GM10847 (cell line): ENCODE data around the gene TUBGCP5.

Source experiments
- POLR2A ChIP-seq: IDR thresholded peaks from 2 replicates; pipeline ENCODE4 v1.6.1; 2011; ENCODE audit not compliant: insufficient read length; ENCODE audit errors: extremely low read depth

The TUBGCP5 gene

DNA sequence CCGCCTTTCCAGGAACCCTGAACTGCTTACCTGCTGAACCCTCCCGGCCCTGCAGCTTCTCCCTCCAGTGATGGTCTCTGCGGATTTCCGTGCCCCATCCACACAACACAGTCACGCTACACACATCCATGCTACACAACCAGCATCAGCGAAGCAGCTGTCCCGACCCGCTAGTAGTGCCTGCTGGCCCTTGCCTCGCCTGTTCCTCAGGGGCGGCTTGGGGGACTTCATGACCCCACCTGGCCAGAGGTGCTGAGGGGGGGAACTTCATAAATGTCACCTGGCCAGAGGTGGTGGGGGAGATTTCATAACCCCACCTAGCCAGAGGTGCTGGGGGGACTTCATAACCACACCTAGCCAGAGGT, 530 bp upstream of the TUBGCP5 start:
- no peak for TF ChIP-seq POLR2A

DNA sequence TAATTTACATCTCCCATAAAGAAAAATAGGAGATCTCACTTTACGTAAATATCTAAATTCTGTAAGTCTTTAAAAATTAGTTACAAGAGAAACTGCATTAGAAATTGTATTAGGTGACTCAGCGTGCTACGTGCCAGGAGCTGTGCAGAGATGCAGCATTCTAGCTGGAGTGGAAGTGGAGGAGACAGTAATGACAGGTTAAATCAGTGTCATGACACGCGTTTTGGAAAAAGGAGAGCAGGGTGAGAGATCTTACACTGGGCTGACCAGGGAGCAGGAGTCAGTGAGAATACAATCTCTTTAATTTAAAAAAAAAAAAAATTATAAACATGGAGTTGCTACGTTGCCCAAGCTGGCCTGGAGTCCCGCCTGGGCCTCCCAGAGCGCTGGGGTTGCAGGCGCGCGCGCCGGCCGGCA, 635 bp downstream of the TUBGCP5 start:
- no peak for TF ChIP-seq POLR2A

DNA sequence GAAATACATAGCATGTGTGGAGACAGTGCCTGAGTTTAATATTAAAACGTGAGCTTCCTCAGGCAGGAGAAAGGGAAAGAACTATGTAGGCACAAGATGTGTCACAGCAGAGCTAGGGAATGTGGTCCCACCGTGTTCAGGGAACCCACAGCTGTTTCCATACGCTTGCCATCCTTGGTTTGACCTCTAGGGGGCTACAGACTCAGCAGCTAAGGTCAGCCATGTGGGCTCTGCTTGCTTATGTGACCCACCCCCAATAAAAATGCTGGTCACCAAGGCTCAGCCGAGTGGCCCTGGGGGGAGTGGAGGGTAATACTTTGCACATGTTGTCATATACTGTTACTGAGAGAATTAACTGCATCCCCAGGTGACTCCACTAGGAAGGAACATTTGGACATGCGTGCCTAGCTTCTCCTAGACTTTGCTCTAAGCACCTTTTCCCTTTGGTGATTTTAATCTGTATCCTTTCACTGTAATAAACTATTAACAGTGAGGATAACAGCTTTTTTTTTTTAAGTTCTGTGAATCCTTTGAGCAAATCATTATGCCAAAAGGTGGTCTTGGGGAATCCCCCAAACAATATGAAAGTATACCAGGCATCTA, 3.3 kb downstream of the TUBGCP5 start:
- TF ChIP-seq POLR2A, result no peak

DNA sequence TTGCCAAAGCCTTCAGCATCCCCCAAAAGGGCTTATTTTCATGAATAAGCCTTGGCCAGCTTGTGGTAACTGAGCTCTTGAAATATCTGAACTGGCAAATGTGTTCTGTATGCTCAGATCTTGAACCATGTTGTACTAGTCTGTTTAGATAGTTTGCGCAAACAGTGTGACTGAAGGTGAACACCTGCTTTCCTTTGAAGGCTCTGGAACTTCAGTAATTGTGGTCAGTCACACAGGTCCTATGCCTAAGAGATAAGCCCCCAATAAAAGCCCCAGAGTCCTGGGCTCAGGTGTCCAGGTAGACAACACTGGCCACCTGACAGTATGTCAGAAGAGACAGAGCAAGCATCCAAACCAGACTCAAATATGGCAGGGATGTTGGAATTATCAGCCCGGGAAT, 5.4 kb downstream of the TUBGCP5 start:
- no peak for TF ChIP-seq POLR2A

DNA sequence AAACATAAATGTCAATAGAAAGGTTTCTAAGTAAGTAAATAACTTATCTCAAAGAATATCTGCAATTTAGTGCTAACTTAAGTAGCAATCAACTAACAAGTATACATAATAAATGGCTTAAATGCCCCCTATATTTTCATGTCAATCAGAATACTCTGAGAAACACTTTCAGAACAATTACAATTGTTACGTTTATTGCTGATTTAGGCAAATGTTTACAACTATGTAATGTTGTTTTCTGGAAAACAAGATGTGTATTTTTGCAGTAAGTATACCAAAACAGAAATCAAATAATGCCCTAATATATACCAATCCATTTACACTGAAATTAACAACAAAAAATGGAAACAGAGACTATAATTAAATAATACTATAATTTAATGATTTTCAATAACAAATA, 13.2 kb downstream of the TUBGCP5 start:
- TF ChIP-seq POLR2A, result no peak

DNA sequence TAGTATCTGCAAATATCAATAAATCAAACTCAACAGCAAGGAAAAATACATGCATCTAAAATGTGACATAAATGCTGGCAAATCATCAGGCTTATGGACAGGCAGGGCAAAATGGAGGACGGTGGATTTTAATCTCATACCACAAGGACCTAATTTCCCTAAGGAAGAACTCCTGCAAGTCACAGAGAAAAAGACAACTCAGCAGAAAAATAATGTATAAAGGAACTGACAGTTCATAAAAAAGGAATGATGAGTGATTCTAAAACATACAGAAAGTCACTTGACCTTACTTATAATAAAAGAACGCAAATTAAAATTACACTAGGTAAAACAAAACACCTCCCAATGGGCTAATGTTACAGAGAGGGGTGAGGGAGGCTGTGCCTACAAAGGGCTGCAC, 17.2 kb downstream of the TUBGCP5 start:
- no peak for TF ChIP-seq POLR2A

DNA sequence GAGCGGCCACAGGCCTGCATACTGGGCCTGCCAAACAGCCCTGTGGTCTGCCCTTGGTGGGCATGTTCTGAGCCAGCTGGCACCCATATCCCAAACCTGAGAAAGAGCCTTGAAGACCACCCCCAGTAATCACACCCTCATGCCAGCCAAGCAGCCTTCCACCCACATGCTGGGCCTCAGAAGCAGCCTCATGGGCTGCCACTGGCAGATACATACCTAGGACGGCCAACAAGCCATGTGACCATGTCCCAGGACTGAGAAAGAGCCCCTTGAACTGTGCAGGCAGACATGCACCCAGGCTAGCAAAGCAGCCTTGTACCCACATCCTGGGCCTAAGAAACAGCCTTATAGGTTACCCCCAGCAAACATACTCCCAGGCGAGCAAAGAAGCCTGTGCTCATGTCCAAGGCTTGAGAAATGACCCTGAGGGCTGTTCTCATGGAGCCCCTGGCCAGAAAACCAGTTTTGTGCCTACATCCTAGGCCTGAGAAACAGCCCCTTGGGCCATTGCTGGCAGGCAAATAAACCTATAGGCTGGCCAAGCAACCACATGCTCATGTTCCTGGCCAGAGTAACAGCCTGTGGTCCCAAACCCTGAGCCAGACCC, 24.9 kb downstream of the TUBGCP5 start:
- TF ChIP-seq POLR2A, result no peak

DNA sequence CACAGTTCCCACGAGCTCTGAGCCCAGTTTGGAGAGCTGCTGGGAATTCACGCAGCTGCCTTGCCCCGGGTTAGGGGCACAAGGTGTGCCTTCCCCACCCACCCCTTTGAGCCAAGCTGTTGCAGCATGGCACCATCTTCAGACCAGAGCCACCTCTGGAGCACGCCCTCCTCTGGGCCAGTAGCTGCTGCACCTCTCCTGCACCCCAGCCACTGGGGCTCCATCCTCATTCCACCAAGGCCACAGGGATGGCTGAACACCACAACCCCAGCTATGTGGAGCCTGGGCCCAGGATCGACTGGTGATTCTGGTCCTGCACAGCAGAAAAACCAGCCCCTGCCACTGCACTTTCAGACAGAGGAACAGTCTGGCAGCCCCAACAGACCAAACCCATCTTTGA, 25.7 kb downstream of the TUBGCP5 start:
- no peak for TF ChIP-seq POLR2A

DNA sequence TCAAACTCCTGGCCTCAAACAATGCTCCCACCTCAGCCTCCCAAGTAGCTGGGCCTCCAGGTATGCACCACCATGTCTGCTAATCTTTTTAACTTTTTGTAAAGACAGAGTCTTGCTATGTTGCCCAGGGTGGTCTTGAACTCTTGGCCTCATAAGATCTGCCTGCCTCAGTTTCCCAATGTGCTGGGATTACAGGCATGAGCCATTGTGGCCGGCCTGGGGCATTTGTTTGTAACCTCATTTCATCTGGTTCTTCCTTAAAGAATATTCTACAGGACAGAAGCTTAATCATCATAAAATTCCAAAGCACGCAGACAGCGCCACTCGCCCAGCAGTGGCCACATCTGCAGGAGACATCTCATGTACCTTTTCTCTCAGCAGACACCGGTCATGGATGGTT, 35.6 kb downstream of the TUBGCP5 start:
- TF ChIP-seq POLR2A, result no peak

DNA sequence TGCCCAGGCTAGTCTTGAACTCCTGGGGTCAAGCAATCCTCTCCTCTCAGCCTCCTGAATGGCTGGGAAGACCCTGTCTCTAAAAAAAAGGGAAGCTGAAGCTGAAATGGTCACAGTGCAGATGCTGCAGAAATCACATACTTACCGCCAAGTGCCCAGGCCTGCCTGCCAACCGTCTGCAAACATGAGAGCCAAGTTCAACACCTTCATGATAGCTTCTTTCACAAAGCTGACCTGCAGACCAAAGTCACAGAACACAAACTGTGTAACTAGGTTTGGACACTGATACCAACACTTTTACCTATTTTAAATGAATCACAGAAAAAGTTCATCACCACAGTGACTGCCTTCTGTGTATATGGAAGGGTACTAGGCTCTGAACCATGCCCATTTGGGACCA, 36.4 kb downstream of the TUBGCP5 start:
- no peak for TF ChIP-seq POLR2A

DNA sequence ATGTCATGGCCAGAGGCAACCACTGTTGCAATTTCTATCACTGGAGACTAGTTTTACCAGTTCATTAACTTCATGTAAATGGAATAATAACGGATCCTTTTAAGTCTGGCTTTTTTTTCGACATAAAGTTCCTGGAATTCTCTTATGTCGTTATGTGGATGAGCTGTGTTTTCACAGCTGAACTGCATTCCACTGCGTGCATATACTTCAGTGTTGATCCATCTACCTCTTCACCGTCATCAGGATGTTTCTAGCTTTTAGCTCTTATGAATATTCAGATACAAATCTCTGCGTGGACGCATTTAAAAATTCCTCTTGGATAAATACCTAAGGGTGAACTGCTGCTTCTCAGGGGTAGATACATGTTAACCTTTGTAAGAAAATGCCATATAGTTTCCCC, 43.6 kb downstream of the TUBGCP5 start:
- TF ChIP-seq POLR2A, result no peak

DNA sequence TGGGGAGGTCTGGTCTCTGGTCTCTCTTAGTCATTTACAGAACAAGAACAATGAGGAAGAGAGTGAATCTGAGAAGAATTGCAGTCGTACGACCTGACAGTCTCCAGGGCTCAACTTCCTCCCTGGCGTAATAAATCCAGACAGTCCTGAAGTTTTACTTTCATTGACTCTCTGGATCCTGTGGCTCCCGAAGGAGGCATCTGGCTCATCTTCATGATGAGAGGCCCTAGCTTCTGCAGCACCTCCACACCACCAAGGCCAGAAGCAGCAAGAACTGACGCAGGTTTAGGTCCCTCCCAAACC, 47.4 kb downstream of the TUBGCP5 start:
- TF ChIP-seq POLR2A, result no peak

DNA sequence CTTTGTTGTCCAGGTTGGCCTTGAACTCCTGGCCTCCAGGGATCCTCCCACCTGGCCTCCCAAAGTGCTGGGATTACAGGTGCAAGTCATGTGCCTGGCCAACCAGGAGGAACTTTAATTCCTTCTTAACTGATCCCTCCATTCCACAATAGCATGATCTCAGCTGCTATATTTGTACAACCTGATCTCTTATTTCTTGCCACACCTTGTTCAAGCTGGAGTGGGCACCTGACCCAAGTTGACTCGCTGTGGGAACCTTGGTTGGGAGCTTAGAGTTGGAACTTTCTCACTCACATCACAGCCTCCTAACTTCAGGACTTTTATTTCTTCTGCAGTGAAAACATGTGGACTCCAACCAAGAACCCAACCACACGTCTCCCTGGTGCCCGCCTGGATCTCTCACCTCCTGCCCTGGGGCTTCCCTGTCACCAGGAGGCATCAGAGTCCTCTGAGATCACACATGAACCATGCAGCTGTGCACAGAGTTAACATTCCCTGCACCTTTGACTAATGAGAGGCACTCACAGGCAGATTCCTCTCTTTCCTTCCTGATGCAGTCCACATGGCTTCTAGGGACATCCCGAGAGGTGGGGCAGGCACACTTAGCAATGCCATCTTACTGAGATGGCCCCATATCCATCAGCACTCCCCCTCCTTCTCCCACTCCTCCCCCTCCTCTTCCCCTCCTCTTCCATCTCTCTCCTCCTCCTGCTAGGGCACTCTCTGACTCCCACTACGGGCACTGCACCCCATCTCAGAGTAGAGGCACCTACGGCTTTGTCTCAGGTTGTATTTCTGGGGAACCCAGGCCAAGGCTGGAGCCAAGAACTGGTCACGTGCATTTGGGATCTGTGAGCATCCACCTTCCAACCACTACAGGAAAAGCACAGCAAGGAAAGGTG, 49.5 kb downstream of the TUBGCP5 start:
- TF ChIP-seq POLR2A, result no peak

DNA sequence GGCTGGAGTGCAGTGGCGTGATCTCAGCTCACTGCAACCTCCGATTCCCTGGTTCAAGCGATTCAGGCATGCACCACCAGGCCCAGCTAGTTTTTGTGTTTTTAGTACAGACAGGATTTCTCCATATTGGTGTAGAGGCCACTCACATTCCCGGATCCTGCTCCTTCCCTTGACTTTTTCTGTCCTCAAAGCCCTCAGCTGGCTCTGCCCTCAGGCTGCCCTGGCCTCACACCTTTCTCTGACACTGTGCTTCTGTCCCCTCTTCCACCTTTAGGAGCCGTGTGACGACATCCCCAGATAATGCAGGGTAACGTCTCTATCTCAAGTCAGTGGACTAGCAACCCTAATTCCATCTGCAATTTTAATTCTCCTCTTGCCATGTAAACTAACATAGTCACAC, 50.6 kb downstream of the TUBGCP5 start:
- no peak for TF ChIP-seq POLR2A

DNA sequence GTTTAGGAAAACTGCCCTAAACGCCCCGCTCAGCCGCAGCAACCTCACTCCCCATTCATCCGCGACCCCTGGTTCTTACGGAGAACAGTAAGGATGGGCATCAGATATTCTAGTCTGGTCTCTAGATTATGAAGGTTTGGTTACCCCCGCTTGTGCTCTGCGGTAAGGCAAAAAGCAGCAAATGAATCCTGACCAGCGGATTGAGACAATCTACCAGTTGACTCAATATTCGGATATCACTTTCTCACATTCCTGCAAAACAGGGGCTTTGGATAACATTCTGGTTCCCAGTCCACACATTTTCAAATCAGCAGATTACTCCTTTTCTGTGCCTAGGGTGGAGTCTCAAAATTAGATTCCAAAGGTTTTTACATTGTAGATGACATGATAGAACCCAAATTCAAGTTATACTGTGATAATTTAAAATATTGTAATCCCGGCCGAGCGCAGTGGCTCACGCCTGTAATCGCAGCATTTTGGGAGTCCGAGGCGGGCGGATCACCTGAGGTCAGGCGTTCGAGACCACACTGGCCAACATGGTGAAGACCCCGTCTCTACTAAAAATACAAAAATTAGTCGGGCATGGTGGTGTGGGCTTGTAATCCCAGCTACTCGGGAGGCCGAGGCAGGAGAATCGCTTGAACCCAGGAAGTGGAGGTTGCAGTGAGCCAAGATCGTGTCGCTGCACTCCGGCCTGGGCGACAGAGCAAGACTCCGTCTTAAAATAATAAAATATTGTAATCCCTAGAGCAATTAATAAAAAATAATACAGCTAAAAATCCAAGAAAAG, 58.1 kb downstream of the TUBGCP5 start:
- TF ChIP-seq POLR2A, result no peak

DNA sequence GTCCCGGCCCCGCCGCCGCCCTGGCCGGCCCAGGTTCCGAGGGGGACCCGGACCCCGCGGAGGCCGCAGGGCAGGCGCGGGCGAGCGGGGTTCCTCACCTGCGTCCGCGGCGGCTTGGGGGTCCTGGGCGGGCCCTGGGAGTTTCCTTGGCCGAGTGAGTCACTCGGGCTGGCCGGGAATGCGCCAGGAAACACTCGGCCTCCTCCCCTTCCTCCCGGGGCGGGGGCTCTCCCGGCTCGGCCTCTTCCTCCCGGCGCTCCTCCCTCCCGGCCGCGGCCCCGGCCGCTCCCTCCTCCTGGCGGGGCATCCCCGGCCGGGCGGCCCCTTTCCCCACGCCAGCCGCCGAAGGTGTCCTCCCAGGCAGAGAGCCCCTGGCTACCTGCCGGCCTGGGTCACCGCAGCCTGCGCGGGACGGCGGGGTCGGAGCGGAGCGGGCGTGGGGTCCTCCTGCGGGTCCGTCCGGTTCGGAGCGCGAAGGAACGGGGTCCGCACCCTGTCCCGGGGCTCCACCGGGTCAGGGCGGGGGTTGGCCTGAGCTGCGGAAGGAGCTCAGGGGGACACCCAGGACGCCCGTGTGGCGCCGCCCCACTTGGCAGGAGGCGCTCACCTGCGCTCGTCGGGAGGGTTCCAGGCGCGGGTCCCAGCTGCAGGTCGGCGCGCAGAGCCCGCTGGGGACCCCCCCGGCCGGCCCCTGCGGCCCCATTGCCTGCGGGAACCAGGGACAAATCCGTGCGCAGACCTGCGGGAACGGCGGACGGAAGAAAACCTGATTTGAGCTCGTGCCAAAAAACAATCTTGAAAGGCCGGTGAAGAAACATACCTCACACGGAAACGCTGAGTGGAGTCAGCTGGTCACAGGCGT, 58.9 kb downstream of the TUBGCP5 start, which contains the start of gene CYFIP1:
TSS of gene CYFIP1 (minus strand) at position 180 of the 862 bp plus-strand sequence. CDS start 33,083 bp downstream, outside the sequence.
- TF ChIP-seq POLR2A, result no peak
